GM18511 (cell line): ENCODE data around the gene CORO1C.

Source experiments
- ATAC-seq: cut with Tn5 transposase; IDR thresholded peaks from one replicate; pipeline ENCODE4 v1.9.1; 2021; ENCODE audit warnings: mild to moderate bottlenecking, moderate library complexity; ENCODE audit not compliant: unreplicated experiment

Gene CORO1C

DNA sequence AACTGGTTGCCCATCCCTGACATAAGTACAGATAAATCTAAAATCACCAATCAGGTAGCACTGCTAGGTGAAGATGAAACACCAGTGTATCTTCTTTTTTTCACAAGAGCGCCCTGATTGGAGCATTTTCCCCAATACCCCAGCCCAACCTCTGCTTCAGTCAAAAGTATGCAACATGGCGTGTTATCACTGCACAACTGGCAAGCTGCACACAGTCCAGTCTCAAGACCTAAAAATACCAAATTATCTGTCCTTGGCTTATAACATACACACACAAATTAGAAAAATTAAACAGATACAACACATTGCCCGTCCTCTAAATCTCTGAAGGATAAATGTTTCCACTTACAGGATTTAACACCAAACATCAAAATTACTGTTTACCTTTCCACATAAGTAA is 77.4 kb downstream of the CORO1C start:
- no peak for ATAC-seq

DNA sequence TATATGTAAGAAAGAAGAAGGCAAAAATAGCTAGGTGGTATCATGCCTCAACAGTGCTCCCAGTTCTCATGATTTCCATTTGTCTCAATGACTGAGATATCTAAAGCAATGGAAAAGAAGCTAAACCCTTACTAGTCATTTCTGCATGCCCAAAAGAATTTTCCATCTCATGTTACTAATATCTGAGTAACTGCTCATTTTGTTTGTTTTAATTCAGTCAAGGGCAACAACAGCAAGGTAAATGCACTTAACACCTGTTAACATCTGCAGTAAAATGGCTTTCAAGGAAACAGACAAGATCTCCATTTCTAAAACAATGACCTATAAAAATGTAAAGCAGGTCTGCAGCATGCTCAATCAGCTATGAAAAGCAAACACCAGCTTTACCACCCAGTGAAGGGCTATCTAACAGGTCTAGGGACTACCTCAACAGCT is 78.2 kb downstream of the CORO1C start:
- ATAC-seq, result no peak

DNA sequence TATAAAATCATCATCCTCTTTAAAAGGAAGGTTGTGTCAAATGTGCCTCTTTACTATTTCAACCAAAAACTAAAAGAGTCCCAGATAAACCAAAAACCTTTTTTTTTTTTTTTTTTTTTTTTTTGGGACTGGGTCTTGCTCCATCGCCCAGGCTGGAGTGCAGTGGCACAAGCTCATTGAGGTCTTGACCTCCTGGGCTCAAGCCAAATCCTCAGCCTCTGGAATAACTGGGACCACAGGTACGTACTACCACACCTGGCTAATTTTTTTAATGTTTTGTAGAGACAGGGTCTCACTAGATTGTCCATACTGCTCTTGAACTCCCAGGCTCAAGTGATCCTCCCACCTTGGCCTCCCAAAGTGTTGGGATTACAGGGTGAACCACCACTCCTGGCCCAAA is 81.2 kb downstream of the CORO1C start:
- ATAC-seq, result no peak

DNA sequence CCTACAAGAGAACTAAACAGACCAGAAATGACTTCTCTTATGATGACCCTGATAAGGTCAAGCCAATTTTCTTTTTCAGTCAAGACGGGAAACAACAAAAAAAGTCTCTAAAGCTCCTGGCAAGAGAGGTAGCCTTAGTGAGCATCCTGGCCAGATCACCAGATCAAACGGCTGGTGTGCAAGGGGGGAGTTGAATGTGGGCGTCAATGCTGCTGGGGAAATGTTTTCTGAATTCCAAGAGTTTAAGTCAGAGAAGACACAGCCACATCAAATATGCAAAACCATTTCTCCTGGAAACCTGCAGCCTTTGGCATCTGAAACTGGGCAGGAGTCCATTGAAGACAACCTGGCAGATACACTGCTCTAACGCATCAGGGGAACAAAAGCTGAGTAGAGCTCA is 81.6 kb downstream of the CORO1C start:
- ATAC-seq, result no peak

DNA sequence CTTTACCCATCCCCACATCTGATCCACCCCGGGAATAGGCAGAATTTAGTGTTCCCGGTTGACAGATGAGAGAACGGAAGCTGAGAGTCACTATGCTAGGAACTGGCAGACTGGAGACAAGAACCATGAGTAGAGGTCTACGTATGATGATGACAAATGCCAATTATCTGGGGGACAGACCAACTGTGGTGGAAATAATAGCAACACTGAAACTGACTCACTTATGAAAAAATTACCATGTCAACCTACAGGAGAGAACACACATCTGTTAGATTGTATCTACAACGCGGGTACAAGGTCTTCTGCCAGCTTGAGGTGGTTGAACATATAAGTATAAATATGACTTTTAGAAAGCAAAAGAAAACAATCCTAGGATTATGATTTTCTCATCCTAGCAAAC is 82.2 kb downstream of the CORO1C start:
- no peak for ATAC-seq

DNA sequence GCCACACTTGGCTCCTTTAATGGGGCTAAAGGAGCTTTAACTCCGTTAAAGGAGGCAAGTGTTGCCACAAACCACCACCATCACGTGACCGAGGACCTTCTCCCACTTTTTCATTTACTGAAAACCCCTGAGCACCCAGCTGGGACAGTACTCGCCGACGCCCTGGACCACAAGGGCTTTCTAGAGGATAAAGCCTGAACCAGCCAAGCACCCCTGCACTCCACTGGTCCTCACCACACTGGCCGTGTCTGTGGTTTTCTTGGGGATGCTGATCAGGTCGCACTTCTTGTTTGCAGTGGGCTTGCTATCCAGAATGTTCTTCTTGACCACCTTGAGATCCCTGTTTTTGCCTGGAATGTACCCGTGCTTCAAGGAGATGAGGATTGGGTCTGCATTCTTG is 82.9 kb downstream of the CORO1C start:
- ATAC-seq, result no peak

DNA sequence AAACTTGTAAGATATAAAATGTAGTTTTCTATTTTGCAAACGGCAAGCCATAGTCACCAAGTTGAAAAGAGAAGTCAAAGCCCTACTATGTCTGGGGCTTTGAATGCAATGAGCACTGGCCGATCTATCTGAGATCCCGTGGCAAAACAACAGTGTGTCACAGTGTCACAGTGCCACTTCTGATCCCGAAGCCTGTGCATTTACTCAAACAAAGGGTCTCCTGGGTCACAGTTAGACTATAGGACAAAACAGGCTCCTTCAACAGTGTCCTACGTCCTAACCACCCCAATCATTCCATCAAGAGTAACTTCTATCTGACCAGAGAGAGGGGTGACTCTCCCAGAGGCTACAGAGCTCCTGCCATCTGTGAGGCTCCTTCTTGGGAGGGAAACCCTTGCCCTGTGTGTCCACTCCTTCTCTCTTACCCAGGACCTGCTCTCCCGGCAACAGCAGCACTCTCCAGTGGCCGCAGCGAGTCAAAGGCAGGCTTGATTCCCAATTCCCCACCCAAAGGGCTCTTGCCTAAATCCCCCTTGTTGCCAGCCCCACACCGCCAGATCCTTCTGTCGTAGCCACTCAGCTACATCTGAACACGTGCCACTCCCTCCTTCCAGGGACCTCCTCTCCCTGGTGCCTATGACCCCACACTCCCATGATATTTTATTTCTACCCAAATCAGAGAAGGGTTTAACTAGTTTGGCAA is 83.6 kb downstream of the CORO1C start:
- no peak for ATAC-seq

DNA sequence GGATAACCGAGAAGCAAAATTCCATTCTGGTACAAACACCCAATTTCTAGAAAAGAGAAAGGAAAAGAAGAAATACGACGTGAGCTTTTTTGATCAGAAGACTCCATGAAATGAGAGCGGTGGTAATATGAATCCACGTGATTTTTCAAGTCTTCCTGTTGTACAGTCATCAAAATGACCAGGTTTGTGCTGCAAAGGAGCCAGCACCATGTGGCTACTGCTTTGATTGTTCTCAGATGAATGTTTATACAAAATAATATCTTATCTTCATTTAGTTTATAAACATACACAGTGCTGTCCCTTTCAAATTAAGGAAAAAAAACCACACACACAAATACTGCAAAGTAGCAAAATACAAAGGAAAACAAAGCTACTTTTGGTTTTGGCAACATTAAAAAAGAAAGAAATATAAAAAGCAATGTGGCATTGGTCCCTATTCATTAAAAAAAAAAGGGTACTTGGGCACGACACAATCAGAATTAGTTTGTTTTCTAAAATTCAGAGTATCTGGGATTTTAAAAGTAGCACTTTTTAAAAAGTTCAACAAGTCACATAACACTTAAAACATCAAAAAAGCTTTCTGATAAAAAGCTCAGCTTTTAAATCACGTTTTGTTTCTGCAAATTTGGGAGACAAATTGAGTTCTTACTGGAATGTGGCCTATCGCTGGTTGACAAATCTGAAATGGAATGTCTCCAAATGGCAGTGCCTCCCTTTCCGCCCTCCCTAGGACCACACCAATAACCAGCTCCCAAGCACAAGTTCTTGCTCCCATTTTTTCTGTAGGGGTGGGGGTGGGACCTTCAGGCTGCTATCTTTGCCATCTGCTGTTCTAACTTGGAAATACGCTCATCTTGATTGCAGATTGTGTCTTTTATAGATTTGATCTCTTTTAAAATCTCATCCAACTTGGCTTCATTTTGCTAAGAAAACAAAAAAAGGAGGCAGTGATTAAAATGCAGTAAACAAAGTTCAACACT is 84.4 kb downstream of the CORO1C start:
- ATAC-seq, result no peak

DNA sequence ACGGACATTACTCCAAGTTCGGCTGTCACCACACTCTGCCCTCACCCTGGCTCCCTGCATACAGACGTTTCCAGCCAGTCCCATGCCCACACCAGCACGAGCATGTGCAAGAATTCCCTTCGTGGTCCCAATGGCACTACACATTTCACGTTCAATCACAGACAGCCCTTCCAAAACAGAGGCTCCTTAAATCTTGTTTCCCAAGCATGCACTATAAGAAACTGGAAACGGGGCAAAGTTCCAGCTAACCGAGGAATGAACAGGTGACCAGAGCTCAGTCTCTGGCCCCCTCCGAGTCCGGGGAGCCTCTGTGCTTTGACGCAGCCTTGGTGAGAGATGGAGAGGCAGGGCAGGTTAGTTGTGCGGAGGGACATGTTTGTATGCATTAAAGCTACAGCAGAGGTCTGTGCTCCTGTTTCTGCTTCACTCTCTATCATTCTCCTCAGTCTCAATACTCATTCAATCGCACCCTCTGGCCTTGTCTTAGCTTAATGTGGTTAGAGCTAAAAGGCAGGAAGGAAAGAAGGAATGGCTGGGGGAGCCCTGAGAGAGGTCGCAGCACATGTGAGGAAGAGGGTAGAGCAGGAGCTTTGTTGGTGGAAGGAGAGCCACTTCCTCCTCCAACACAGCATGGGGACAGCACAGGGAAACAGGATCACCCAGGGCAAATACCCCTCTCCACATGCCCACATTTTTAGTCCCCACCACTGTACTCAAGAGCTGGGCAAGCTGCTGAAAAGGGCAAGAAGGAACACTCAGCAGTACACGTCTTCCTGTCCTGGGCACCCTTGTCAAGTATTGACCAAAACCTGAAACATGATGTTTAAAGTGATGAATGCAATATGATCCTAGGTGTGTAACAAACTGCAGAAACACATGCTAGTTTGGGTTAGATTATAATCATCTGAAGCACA is 85.4 kb downstream of the CORO1C start:
- no peak for ATAC-seq

DNA sequence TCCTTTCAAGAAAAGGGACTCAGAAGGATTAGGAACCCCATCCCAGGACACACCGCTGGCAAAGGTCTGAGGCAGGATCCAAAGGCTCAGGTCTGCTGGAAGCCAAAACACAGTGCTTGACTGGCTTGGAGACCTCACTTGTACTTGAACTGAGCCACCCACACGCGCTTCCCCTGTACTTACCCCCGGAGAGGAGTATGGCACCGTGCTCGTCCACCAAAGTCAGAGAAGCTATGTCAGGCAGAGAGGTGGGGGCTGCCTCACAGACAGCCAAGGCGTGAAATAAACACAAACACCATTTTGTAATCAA is 86.6 kb downstream of the CORO1C start:
- no peak for ATAC-seq

DNA sequence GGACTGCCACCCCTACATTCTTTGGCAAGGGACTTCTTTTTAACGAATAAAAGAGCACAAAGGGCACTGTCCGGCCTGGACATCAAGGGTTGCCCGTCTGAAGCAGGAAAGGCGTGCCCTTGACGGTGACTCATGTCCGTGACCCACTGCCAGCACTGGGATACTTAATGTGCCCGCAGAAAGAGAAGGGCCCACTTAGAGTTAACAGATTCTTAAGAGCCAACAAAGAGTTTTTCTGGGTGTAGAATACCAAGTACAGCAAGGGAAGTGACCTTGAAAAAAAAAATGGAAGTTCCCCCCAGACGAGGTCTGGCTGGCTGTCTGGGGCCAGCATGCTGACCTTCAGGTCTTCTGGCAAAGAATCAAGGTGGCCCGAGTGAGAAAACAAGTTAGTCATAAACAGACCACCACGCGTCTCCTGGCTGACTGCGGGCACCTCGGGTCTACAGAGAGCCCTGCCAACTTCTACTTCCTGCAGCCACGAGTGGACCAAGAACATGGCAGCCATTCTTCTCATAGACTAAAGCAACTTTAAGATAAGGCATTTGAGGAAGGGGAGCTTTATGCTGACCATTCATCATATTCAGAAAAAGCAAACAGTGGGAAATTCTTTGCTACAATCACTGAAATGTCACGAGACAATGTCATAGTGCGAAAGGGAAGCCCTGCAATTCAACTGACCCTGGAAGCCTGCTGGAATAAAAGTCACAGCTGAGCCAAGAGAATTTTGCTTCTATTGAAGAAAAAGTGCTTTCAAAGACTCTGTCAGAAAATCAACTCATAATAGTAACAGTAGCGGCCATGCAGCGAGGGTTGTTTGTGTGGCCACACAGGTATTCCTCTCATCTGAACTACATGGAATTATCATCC is 87.1 kb downstream of the CORO1C start:
- ATAC-seq, result no peak

DNA sequence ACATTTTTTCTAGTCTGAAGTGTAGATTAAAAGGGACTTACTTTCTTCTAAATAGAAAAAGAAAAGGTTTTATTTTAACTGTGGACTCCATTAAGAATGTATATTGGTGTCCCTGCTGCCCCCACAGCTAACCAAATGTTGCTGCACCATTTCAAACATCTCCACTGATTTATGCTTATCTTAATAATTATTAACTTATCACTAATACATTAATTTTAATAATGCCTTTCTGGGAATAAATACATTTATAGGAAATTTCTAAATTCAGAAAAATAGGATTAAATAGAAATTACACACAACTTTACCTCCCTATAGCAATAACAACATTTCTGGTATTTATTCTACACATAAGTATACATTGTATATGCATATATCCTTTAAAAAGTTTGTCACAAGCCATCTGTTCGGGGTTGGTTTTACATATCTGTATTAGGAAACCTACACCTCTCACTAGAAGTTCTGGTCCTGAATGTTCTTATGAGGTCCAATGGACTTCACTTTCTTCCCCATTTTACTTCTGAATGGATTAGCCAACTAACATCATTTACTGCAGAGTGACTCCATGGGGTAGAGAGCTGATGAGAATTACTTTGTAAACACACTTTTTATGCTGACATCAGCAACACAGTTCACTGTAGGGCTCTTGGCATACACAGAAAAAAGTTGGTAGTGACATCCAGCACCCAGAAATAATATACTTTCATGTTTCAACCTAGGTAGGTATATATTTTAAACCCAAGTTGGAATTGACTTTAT is 88.2 kb downstream of the CORO1C start:
- no peak for ATAC-seq

DNA sequence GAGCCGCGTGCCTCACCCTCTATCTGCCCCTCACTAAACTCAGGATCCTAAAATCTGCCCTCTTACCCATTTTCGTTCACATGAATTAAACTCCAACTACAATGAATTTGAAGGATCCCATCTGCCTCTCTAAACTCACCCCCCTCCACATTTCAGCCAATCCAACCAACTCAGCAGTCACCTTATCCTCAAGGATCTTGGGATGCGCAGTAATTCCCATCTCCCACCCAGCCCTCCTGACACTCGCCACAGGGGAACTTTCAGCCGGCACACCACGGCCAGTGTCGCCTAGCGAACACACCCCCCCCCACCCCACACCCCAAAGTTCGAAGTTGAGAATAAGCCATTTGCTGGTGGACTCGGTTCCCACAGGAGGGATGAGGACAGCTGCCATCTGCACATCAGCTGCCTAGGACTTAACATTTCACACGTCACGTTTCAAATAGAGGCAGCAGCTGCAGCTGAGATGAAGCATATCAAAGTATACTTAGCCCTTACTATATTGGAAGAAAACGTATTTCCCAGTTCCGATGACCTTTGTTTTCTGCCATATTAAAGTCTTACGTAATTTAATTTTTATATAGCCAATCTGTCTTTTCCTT is 88.9 kb downstream of the CORO1C start:
- ATAC-seq, result no peak

DNA sequence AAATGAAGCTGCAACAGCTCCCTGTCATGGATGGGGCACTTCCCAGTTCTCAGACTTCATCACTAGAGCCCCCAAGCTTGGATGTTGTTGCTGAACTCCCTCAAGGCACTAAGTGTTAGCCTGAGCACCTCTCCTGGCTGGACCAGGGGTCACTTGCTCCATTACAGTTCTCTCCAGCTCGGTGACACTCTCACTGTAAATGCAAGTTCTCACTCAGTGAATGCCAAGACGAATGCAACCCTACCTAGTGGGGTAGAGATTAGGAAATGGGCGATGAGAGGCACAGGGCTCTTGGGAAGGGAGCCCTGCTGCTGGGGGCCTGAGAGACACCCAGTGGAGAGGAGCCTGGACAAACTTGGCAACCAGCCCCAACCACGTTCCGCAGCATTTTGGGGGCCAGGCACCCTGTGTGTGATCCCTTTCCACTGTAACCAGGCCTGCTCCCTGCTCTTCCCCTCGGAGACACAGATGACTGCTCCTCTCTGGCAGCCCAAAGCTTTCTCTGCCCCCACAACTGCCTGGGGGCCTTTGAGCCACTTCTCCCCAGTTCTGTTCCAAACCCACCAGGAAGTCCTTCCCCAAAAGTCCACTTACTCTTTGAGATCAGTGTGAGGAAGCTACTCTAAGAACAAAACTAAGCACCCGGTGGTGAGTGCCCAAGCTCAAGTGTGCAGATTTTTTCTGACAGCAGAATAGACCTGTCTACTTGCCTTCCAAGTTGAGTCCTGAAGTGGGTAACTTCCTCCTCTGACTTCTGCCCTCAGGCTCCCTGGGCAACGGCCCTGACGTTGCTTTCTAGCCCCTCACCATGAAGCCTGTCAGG is 89.7 kb downstream of the CORO1C start:
- ATAC-seq, result no peak

DNA sequence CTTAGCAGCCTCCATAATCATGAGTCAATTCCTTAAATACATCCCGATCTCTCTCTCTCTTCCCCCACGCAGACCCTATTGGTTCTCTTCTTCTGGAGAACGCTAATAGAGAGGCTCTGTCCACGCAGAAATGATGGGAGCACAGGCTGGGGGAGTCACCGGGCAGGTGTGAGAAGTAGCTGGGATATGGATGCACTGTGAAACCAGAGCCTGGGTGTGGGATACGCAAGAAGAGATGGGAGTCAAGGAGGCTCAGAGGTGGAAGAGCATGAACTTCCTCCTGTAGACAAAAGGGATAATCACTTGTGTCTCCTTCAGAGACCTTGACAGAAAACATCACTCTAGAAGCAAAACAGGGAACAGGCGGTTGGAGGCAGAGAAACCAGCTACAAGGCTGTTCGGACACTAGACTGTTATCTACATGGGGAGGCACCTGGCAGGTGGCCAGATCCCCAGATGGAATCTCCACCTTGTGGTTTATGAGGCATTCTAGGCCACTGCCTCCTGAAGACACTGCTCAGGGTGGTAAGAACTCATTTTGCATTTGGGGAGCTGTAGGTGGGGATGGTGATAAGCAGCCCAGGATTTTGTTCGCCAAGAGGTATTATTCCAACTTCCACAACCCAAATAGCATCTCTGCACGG is 90.4 kb downstream of the CORO1C start:
- no peak for ATAC-seq

DNA sequence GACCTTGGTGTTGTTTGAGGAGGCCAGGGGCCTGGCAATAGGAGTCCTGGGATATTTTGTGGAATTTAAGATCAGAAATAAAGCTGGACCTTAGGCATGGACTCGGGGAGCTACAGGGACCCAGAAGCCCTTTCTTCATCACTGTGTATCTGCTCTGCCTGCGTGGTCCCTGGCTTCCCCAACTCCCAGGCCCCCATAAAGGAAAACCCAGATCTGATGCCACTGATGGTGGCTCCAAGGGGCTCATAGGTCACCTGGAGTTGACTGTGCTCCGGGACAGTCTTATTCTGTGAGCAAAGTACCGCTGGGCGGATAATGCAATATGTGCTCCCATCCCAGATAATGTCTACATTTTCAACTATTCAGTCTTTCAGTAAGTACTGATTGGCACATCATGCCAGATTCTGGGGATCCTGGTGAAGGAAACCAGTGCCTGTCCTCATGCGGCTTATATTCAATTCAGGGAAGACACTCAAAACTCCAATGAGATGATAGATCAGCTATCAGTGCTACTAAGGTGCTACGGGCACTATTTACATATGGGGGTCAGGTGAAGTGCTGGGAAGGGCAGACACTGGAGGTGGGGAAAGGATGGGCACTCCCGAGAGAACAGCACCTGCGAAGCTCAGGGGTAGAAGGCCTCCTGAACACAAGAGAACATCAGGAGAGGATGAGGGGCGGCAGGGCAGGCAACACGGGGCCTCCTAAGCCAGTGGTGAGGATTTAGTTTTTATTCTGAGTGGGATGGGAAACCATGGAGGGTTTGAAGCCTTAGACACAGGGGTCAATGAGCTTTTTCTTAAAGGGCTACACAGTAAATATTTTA is 92.1 kb downstream of the CORO1C start:
- ATAC-seq, result no peak
